ENCODE data around the gene KCNJ5. TPM values are rescaled to one million over a fixed set of nuclear protein-coding genes. Genes with fewer than 3 reads are reported as not detected.

The KCNJ5 gene
- total RNA-seq, 2 donors from 2014 or later: 8.2 to 23.3 TPM

GRCh38 chr11:128927683-128928336 is 36.7 kb downstream of the KCNJ5 start:
- Histone ChIP-seq H3K36me3 (no peaks in the 10 kb centered on the region), H3K4me1 (no peaks in the 10 kb centered on the region), H3K27ac (no peak overlapping the region), H3K4me3 (no peak overlapping the region), H3K9me3 (no peaks in the 10 kb centered on the region), H3K27me3 (no peaks in the 10 kb centered on the region)
- no peak for DNase-seq (ENCODE audit: low spot score)
- no peak for TF ChIP-seq CTCF (IDR thresholded peaks at IDR 0.05)

GRCh38 chr11:128928400-128928799 is 37.2 kb downstream of the KCNJ5 start:
- DNase-seq (ENCODE audit: low spot score): no peak
- Histone ChIP-seq H3K4me1 (no peaks in the 10 kb centered on the region), H3K27me3 (no peaks in the 10 kb centered on the region), H3K9me3 (no peaks in the 10 kb centered on the region), H3K27ac (no peak overlapping the region), H3K4me3 (no peak overlapping the region), H3K36me3 (no peaks in the 10 kb centered on the region)
- TF ChIP-seq CTCF (IDR thresholded peaks at IDR 0.05): no peak

- no peak overlapping the region for H3K27ac ChIP-seq
- no peaks in the 10 kb centered on the region for H3K27me3 ChIP-seq
- TF ChIP-seq CTCF (IDR thresholded peaks at IDR 0.05): no peak
- no peak overlapping the region for H3K4me3 ChIP-seq
- no peaks in the 10 kb centered on the region for H3K9me3 ChIP-seq
- no peaks in the 10 kb centered on the region for H3K36me3 ChIP-seq
- DNase-seq (ENCODE audit: low spot score): no peak
- no peaks in the 10 kb centered on the region for H3K4me1 ChIP-seq
Observed at GRCh38 chr11:128929468-128929867, 38.3 kb downstream of the KCNJ5 start.

GRCh38 chr11:128929991-128930390 is 38.8 kb downstream of the KCNJ5 start:
- Histone ChIP-seq H3K4me3 (no peak overlapping the region), H3K27ac (no peak overlapping the region), H3K9me3 (no peaks in the 10 kb centered on the region), H3K36me3 (no peaks in the 10 kb centered on the region), H3K27me3 (no peaks in the 10 kb centered on the region), H3K4me1 (no peaks in the 10 kb centered on the region)
- DNase-seq (ENCODE audit: low spot score): no peak
- no peak for TF ChIP-seq CTCF (IDR thresholded peaks at IDR 0.05)

- TF ChIP-seq CTCF (IDR thresholded peaks at IDR 0.05): no peak
- H3K27ac ChIP-seq: no peak overlapping the region
- no peaks in the 10 kb centered on the region for H3K36me3 ChIP-seq
- H3K4me3 ChIP-seq: no peak overlapping the region
- DNase-seq (ENCODE audit: low spot score): no peak
- no peaks in the 10 kb centered on the region for H3K27me3 ChIP-seq
- H3K9me3 ChIP-seq: no peaks in the 10 kb centered on the region
- H3K4me1 ChIP-seq: no peaks in the 10 kb centered on the region
Observed at GRCh38 chr11:128931066-128931465, 39.9 kb downstream of the KCNJ5 start.

GRCh38 chr11:128931668-128932067 is 40.5 kb downstream of the KCNJ5 start:
- H3K36me3 ChIP-seq: no peaks in the 10 kb centered on the region

More at GRCh38 chr11:128931668-128932067, 40.5 kb downstream of the KCNJ5 start:
- H3K27ac ChIP-seq: no peak overlapping the region
- no peak overlapping the region for H3K4me3 ChIP-seq
- DNase-seq (ENCODE audit: low spot score): no peak
- H3K4me1 ChIP-seq: no peaks in the 10 kb centered on the region
- no peaks in the 10 kb centered on the region for H3K27me3 ChIP-seq
- no peaks in the 10 kb centered on the region for H3K9me3 ChIP-seq
- TF ChIP-seq CTCF (IDR thresholded peaks at IDR 0.05): no peak

Data from right atrium auricular region (tissue), 2 donors.